Upper lobe of right lung (tissue), 1 donor: ENCODE results near the gene SLC17A8. TPM values are rescaled to one million over a fixed set of nuclear protein-coding genes. Genes with fewer than 3 reads are reported as not detected.

ENCODE experiments used
- ATAC-seq: fragments of 200-7000 bp; cut with Tn5 transposase; one replicate; pipeline ENCODE4 v1.9.1; 2020; ENCODE audit warnings: mild to moderate bottlenecking, moderate library complexity
- DNase-seq: peaks from one replicate; pipeline ENCODE4 v3.0.0-alpha.2; 2020
- H3K27ac ChIP-seq: fragments of 200-600 bp; one replicate; pipeline ENCODE4 v1.8.0; 2022
- H3K27me3 ChIP-seq: fragments of 200-600 bp; one replicate; pipeline ENCODE4 v1.8.0; 2022; ENCODE audit warnings: mild to moderate bottlenecking
- H3K36me3 ChIP-seq: fragments of 200-600 bp; one replicate; pipeline ENCODE4 v1.8.0; 2022
- H3K4me1 ChIP-seq: fragments of 200-600 bp; one replicate; pipeline ENCODE4 v1.8.0; 2022
- H3K4me3 ChIP-seq: fragments of 200-600 bp; one replicate; pipeline ENCODE4 v1.8.0; 2022; ENCODE audit warnings: mild to moderate bottlenecking
- H3K9me3 ChIP-seq: fragments of 200-600 bp; one replicate; pipeline ENCODE4 v1.8.0; 2022
- CTCF ChIP-seq: fragments of 200-600 bp; IDR thresholded peaks from one replicate; pipeline ENCODE4 v1.8.0; 2022; ENCODE audit warnings: antibody characterized with exemption
- intact Hi-C: fragments of 100-400 bp; cut with DNase I; formaldehyde crosslinking; loops from one replicate; pipeline ENCODE4 v1.11.0; 2022
- total RNA-seq: library from RNA; stranded (reverse); fragmentation: NEBNext Ultra II Directional; extraction: Animal tissue kit (Norgen Biotek cat#: 25700); gene quantifications from one replicate; pipeline ENCODE4 v1.2.1, GENCODE V29; 2021
- donor health status: DM: no; HTN: yes; CAD: no; lungs with severe emphysema.

Gene SLC17A8
- total RNA-seq, 1 donor from 2014 or later, result 0.14 TPM

- Histone ChIP-seq H3K36me3 (no peaks in the 10 kb centered on the region), H3K27ac (no peak overlapping the region), H3K4me3 (no peak overlapping the region), H3K27me3 (no peaks in the 10 kb centered on the region), H3K4me1 (no peaks in the 10 kb centered on the region), H3K9me3 (no peaks in the 10 kb centered on the region)
- DNase-seq (no peak), ATAC-seq (no peak)
- TF ChIP-seq CTCF, result no peak
- intact Hi-C loops, result no loop called here
Observed at GRCh38 chr12:100455896-100456295, 99.0 kb downstream of the SLC17A8 start.

GRCh38 chr12:100458191-100458590, 101.3 kb downstream of the SLC17A8 start:
- H3K4me1 ChIP-seq, result no peaks in the 10 kb centered on the region
- intact Hi-C loops, result no loop called here
- H3K27ac ChIP-seq, result no peak overlapping the region
- DNase-seq (no peak), ATAC-seq (no peak)
- TF ChIP-seq CTCF, result no peak
- no peaks in the 10 kb centered on the region for H3K36me3 ChIP-seq
- H3K4me3 ChIP-seq, result no peak overlapping the region
- H3K9me3 ChIP-seq, result no peaks in the 10 kb centered on the region
- no peaks in the 10 kb centered on the region for H3K27me3 ChIP-seq

DNA sequence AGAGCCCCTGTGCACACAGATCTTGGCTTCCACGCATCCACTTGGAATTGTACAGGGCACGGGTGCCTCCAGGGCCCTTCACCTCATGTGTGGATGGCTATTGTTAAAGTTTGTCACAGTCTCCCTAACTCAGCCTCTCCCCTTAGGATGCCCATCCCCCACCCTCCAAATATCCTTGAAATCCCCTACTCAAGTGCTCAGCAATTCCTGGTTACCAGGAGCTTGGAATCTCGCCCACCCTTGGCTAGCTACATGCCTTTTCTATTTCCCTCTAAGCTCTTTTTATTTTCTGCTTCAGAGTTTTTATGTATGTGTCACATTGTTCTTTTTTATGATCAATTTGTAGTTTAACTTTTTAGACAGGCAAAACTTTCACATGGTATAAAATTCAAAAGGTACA, 103.8 kb downstream of the SLC17A8 start:
- TF ChIP-seq CTCF, result no peak
- ATAC-seq, result no peak
- no peak overlapping the region for H3K27ac ChIP-seq
- no peaks in the 10 kb centered on the region for H3K9me3 ChIP-seq
- no peaks in the 10 kb centered on the region for H3K36me3 ChIP-seq
- intact Hi-C loops, result no loop called here
- DNase-seq, result no peak
- no peaks in the 10 kb centered on the region for H3K4me1 ChIP-seq
- no peaks in the 10 kb centered on the region for H3K27me3 ChIP-seq
- H3K4me3 ChIP-seq, result no peak overlapping the region

DNA sequence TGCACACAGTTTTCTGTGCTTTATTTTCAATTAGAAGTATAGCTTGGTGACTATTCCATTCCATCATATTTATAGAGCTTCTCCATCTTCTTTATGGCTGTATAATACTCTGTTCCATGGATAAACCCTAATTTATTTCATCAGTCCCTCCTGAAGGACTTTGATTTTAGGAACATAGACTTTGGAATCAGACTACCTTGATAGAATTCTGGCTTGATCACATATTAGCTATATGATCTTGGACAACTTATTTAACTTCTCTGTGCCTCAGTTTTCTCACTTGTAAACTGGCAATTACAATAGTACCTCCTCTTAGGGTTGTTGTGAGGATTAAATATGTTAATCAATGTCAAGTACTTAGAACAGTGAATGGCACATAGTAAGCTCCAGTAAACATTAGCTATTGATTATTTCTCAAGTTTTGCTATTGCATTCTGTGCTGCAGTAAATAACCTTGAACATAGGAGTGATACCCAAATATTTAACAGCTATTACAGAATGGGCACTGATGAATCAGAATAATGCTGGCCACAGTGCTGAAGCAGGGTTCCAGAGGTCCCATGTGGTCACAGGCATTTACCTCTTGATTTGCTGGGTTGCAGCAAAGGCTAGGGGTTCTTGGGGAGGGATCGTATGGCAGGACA, 104.6 kb downstream of the SLC17A8 start:
- ATAC-seq, result no peak
- H3K9me3 ChIP-seq, result no peaks in the 10 kb centered on the region
- H3K27ac ChIP-seq, result no peak overlapping the region
- no peak for TF ChIP-seq CTCF
- no peaks in the 10 kb centered on the region for H3K4me1 ChIP-seq
- intact Hi-C loops, result no loop called here
- H3K4me3 ChIP-seq, result no peak overlapping the region
- H3K27me3 ChIP-seq, result no peaks in the 10 kb centered on the region
- no peak for DNase-seq
- H3K36me3 ChIP-seq, result no peaks in the 10 kb centered on the region

DNA sequence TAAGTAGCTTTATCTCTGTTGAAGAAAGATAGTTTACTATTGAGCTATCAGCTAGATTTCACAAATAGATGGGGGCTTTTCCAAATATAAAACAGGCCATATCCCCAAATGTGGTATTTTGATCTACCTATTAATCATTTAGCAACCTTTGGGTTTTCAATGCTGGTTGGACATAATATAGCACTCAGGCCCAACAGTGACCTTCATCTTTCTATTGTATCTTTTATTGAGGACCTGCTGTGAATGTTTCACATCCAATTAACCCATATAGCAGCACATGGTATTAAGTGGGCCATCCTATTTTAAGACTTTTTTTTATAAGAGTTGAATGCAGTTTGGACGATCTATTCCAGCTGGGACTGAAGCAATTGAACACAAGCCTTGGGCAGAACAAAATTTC, 106.8 kb downstream of the SLC17A8 start:
- intact Hi-C loops, result no loop called here
- TF ChIP-seq CTCF, result no peak
- no peaks in the 10 kb centered on the region for H3K36me3 ChIP-seq
- H3K4me1 ChIP-seq, result no peaks in the 10 kb centered on the region
- no peak for DNase-seq
- H3K4me3 ChIP-seq, result no peak overlapping the region
- no peaks in the 10 kb centered on the region for H3K27me3 ChIP-seq
- H3K9me3 ChIP-seq, result no peaks in the 10 kb centered on the region
- H3K27ac ChIP-seq, result no peak overlapping the region
- no peak for ATAC-seq

DNA sequence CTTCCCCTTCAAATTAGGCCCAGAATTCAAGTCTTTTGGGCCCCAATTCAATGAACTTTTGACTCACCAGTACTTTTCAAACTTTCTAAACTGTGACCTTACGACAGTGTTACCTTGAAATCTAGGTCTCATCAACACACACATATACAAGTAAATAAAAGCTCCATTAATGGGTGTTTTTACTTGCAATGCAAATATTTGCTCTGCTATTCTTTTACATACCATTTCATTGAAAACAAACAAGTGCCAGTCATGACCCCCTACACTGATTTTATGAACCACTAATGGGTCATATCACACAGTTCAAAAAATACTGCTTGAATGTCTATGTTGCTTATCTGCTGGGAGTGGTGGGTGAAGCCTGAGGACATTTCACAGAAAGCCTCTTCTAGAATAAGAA, 107.7 kb downstream of the SLC17A8 start:
- Histone ChIP-seq H3K27me3 (no peaks in the 10 kb centered on the region), H3K36me3 (no peaks in the 10 kb centered on the region), H3K27ac (no peak overlapping the region), H3K9me3 (no peaks in the 10 kb centered on the region), H3K4me3 (no peak overlapping the region), H3K4me1 (no peaks in the 10 kb centered on the region)
- ATAC-seq (no peak), DNase-seq (no peak)
- no peak for TF ChIP-seq CTCF
- intact Hi-C loops, result no loop called here
